Midbrain (tissue), 1 donor: ENCODE data around the gene CTTNBP2NL.
"Not testable (repeated sequence)": the region's sequence is repeated elsewhere in the genome, so short reads cannot be mapped to it uniquely, and the experiment has no call there.

Experiments used
- DNase-seq: peaks from one replicate; lab custom pipeline; 2025; lab: John Stamatoyannopoulos, UW

The CTTNBP2NL gene

GRCh38 chr1:112423666-112424065, 27.7 kb downstream of the CTTNBP2NL start:
- not testable (repeated sequence) for DNase-seq

- DNase-seq = peak; percentile 11
Observed at GRCh38 chr1:112429749-112430148, 33.7 kb downstream of the CTTNBP2NL start.

- DNase-seq = no peak
Observed at GRCh38 chr1:112431038-112431437, 35.0 kb downstream of the CTTNBP2NL start.

- no peak for DNase-seq
Observed at GRCh38 chr1:112435448-112435847, 39.4 kb downstream of the CTTNBP2NL start.

- DNase-seq = no peak
Observed at GRCh38 chr1:112436384-112437156, 40.6 kb downstream of the CTTNBP2NL start.

GRCh38 chr1:112438156-112438555, 42.1 kb downstream of the CTTNBP2NL start:
- not testable (repeated sequence) for DNase-seq

- no peak for DNase-seq
Observed at GRCh38 chr1:112439592-112439991, 43.6 kb downstream of the CTTNBP2NL start.

- DNase-seq = no peak
Observed at GRCh38 chr1:112440574-112440973, 44.6 kb downstream of the CTTNBP2NL start.

- DNase-seq = no peak
Observed at GRCh38 chr1:112444269-112444668, 48.3 kb downstream of the CTTNBP2NL start.

GRCh38 chr1:112445596-112445995, 49.6 kb downstream of the CTTNBP2NL start:
- DNase-seq = no peak

- DNase-seq = no peak
Observed at GRCh38 chr1:112446411-112446810, 50.4 kb downstream of the CTTNBP2NL start.

- DNase-seq = no peak
Observed at GRCh38 chr1:112448904-112449629, 53.1 kb downstream of the CTTNBP2NL start.

- DNase-seq = no peak
Observed at GRCh38 chr1:112449630-112449983, 53.6 kb downstream of the CTTNBP2NL start.

- no peak for DNase-seq
Observed at GRCh38 chr1:112450773-112451172, 54.8 kb downstream of the CTTNBP2NL start.

GRCh38 chr1:112451301-112451700, 55.3 kb downstream of the CTTNBP2NL start:
- DNase-seq = not testable (repeated sequence)

- DNase-seq = no peak
Observed at GRCh38 chr1:112453876-112454275, 57.9 kb downstream of the CTTNBP2NL start.

GRCh38 chr1:112454316-112454715, 58.3 kb downstream of the CTTNBP2NL start:
- no peak for DNase-seq

GRCh38 chr1:112457241-112457640, 61.2 kb downstream of the CTTNBP2NL start:
- DNase-seq = no peak

GRCh38 chr1:112457955-112458354, 61.9 kb downstream of the CTTNBP2NL start:
- DNase-seq = no peak

- DNase-seq = no peak
Observed at GRCh38 chr1:112458756-112459155, 62.7 kb downstream of the CTTNBP2NL start.

- no peak for DNase-seq
Observed at GRCh38 chr1:112460615-112461014, 64.6 kb downstream of the CTTNBP2NL start.

- DNase-seq = no peak
Observed at GRCh38 chr1:112461200-112461871, 65.3 kb downstream of the CTTNBP2NL start.

GRCh38 chr1:112462953-112463279, 66.9 kb downstream of the CTTNBP2NL start:
- no peak for DNase-seq
